ENCODE results near the gene IL15. TPM values are rescaled to one million over a fixed set of nuclear protein-coding genes. Genes with fewer than 3 reads are reported as not detected.
"Not testable (repeated sequence)": the region's sequence is repeated elsewhere in the genome, so short reads cannot be mapped to it uniquely, and the experiment has no call there.

Gene IL15
- polyA plus RNA-seq, 1 experiment, result 5.5 TPM

DNA sequence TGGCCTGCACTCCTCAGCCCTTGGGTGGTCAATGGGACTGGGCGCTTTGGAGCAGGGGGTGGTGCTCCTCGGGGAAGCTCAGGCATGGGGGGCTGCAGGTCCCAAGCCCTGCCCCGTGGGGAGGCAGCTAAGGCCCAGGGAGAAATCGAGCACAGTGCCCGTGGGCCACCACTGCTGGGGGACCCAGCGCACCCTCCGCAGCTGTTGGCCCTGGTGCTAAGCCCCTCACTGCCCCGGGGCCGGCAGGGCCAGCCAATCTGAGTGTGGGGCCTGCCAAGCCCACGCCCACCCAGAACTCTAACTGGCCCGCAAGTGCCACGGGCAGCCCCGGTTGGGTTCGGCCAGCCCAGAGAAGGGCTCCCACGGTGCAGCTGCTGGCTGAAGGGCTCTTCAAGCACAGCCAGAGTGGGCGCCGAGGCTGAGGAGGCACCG lies 30.9 kb upstream of the IL15 start:
- ChIA-PET POLR2A (no interaction called here), CTCF (interaction anchor here (0.8 kb wide), 1 partner anchor 8 kb away, joined by 3 read pairs; no protein-coding TSS in a partner anchor)
- H3K4me3 ChIP-seq (ENCODE audit: low read depth, low read length), result no peak overlapping the region
- no peaks in the 10 kb centered on the region for H3K27me3 ChIP-seq (ENCODE audit: control insufficient read depth, insufficient read depth, low read length)
- H3K36me3 ChIP-seq (ENCODE audit: control insufficient read depth, insufficient read depth, low read length), result no peaks in the 10 kb centered on the region
- DNase-seq (ENCODE audit: low read depth), result no peak
- TF ChIP-seq, protein P1, sequence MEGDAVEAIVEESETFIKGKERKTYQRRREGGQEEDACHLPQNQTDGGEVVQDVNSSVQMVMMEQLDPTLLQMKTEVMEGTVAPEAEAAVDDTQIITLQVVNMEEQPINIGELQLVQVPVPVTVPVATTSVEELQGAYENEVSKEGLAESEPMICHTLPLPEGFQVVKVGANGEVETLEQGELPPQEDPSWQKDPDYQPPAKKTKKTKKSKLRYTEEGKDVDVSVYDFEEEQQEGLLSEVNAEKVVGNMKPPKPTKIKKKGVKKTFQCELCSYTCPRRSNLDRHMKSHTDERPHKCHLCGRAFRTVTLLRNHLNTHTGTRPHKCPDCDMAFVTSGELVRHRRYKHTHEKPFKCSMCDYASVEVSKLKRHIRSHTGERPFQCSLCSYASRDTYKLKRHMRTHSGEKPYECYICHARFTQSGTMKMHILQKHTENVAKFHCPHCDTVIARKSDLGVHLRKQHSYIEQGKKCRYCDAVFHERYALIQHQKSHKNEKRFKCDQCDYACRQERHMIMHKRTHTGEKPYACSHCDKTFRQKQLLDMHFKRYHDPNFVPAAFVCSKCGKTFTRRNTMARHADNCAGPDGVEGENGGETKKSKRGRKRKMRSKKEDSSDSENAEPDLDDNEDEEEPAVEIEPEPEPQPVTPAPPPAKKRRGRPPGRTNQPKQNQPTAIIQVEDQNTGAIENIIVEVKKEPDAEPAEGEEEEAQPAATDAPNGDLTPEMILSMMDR (IDR thresholded peaks at IDR 0.05; ENCODE audit: insufficient read depth, low read depth, low read length), result no peak

DNA sequence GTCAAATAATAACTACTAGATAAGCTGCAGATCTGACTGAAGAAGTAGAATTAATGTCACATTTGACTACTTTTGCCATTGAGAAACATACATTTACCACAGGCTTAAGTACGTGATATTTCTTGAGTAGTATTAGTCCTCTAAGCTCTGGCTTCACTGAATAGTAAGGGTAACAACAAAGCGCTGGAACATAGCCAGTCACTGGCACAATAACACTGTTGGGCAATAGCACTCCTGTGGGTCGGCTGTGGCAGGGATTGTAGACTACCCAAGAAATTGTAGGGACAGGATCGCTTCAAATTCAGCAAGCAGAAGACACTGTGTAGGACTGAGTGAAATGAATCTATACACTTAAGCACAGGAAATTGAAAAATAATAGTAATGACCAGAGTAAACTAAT lies 27.1 kb upstream of the IL15 start:
- CTCF ChIA-PET, result no interaction called here
- Histone ChIP-seq H3K27me3 (ENCODE audit: control insufficient read depth, insufficient read depth, low read length) (no peaks in the 10 kb centered on the region), H3K4me3 (ENCODE audit: low read depth, low read length) (no peak overlapping the region), H3K36me3 (ENCODE audit: control insufficient read depth, insufficient read depth, low read length) (no peaks in the 10 kb centered on the region)
- TF ChIP-seq, protein P1 (IDR thresholded peaks at IDR 0.05; ENCODE audit: insufficient read depth, low read depth, low read length), result no peak
- POLR2A ChIA-PET, result no interaction called here
- DNase-seq (ENCODE audit: low read depth), result no peak

DNA sequence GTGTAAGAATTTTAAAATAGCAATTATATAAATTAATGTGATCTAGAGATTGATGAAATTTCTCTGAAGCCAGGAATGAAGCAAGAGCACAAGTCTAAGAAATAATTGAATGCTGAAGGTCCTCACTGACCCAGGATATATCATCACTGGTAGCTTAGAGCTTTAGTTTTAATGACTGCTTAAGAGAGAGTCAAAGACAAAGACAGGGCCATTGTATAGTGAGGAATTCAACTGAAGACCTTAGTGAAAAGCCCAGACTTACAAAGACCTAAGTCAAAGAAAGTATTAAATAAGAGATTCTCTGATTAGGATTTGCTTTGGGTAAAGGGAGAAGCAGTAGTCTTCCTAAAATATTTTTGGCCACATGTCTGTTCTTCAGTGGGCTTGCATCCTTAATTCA lies 26.0 kb upstream of the IL15 start:
- POLR2A ChIA-PET, result no interaction called here
- H3K27me3 ChIP-seq (ENCODE audit: control insufficient read depth, insufficient read depth, low read length), result no peaks in the 10 kb centered on the region
- TF ChIP-seq, protein P1 (IDR thresholded peaks at IDR 0.05; ENCODE audit: insufficient read depth, low read depth, low read length), result no peak

DNA sequence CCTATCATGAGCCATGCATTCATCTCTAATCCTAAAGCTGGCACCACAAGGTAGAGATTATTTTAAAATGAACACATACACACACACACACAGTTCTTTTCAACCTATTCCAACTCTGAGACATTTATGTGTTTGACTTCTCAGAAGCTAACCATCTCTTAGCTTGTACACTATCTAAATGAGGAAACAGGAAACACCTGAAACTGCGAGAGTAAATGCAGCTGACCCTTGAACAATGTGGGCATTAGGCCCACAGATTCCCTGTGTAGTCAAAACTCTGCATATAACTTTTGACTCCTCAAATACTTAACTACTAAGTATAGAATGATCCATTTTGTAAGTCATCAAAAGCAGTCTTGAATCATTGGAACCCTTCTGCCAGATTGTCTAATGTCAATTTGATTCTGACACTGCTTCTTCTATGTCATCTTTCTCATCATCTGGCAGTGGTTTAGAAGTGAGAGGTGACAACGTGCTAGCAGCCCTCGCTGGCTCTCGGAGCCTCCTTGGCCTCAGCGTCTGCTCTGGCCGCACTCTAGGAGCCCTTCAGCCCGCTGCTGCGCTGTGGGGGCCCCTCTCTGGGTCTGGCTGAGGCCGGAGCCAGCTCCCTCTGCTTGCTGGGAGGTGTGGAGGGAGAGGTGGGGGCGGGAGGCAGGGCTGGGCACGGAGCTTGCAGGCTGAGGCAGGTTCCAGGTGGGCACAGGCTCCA lies 21.4 kb upstream of the IL15 start:
- Histone ChIP-seq H3K36me3 (ENCODE audit: control insufficient read depth, insufficient read depth, low read length) (no peaks in the 10 kb centered on the region), H3K4me3 (ENCODE audit: low read depth, low read length) (no peak overlapping the region), H3K27me3 (ENCODE audit: control insufficient read depth, insufficient read depth, low read length) (no peaks in the 10 kb centered on the region)
- TF ChIP-seq, protein P1 (IDR thresholded peaks at IDR 0.05; ENCODE audit: insufficient read depth, low read depth, low read length), result no peak
- CTCF ChIA-PET, result no interaction called here
- DNase-seq (ENCODE audit: low read depth), result no peak
- POLR2A ChIA-PET, result no interaction called here

More for the DNA sequence above, 26.0 kb upstream of the IL15 start:
- DNase-seq (ENCODE audit: low read depth), result no peak
- no peak overlapping the region for H3K4me3 ChIP-seq (ENCODE audit: low read depth, low read length)
- H3K36me3 ChIP-seq (ENCODE audit: control insufficient read depth, insufficient read depth, low read length), result no peaks in the 10 kb centered on the region
- CTCF ChIA-PET, result no interaction called here

DNA sequence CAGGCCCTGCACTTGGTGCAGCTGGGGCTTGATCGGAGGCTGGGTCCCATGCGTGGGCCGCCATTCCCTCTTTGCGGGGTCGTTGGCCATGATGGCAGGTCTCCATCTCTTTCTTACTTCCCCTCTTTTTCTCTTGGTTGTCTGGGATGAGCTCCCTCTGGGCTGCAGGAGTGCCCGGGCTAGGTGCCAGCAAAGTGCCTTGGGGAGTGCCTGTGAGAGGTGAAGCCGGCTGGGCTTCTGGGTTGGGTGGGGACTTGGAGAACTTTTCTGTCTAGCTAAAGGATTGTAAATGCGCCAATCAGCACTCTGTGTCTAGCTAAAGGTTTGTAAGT lies 20.8 kb upstream of the IL15 start:
- H3K36me3 ChIP-seq (ENCODE audit: control insufficient read depth, insufficient read depth, low read length); H3K27me3 ChIP-seq (ENCODE audit: control insufficient read depth, insufficient read depth, low read length); DNase-seq (ENCODE audit: low read depth); CTCF ChIA-PET; POLR2A ChIA-PET; H3K4me3 ChIP-seq (ENCODE audit: low read depth, low read length): not testable (repeated sequence)

DNA sequence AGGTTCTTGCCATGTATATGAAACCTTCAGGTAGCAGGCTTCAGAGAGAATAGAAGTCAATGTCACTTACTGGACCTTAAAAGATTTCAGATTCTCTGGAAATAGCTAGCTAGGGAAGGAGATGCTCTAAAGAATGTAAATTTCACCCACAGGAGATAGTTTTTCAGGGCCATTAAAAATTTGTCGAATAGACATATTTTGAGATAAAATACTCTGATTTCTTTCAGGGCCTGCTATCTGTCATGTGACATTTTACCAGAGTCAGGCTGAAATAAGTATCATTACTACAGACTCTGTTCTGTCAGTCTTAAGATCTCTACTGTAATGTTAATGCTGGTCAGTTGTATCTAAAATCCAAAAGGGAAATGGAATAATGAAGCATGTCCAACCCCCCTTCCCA lies 15.7 kb upstream of the IL15 start:
- POLR2A ChIA-PET, result no interaction called here
- CTCF ChIA-PET, result interaction anchor here (1.5 kb wide), 1 partner anchor 9 kb away, joined by 3 read pairs; no protein-coding TSS in a partner anchor

More for the DNA sequence above, 15.7 kb upstream of the IL15 start:
- TF ChIP-seq, protein P1 (IDR thresholded peaks at IDR 0.05; ENCODE audit: insufficient read depth, low read depth, low read length), result no peak
- DNase-seq (ENCODE audit: low read depth), result no peak
- Histone ChIP-seq H3K4me3 (ENCODE audit: low read depth, low read length) (no peak overlapping the region), H3K36me3 (ENCODE audit: control insufficient read depth, insufficient read depth, low read length) (no peaks in the 10 kb centered on the region), H3K27me3 (ENCODE audit: control insufficient read depth, insufficient read depth, low read length) (no peaks in the 10 kb centered on the region)
